ENCODE data around the gene ZBP1. TPM values are rescaled to one million over a fixed set of nuclear protein-coding genes. Genes with fewer than 3 reads are reported as not detected.

The ZBP1 gene
- total RNA-seq, 5 donors from 2014 or later (not counting 1 experiment from before 2014, with no cell fraction given), result 8.6 to 41.1 (median 20.6) TPM

GRCh38 chr20:57576617-57577550 is 43.3 kb downstream of the ZBP1 start:
- no peak overlapping the region for H3K4me3 ChIP-seq (ENCODE audit: control insufficient read depth in 1 of 2, extremely low read depth in 1 of 2, low read length in 1 of 2)
- ChIA-PET POLR2A (no interaction called here), CTCF (no interaction called here)
- WGBS (ENCODE audit: insufficient coverage), result 72% methylated on average over 3 of the region's 6 CpGs
- ATAC-seq (replicated peaks in 1 of 4) (no peak), DNase-seq (no peak)
- no peaks in the 10 kb centered on the region for H3K4me1 ChIP-seq (ENCODE audit: control insufficient read depth in 1 of 2, extremely low read depth in 1 of 2, insufficient read depth in 2 of 2, low read length in 2 of 2)
- Mint-ChIP-seq H3K4me3 (no peak overlapping the region), H3K4me1 (no peaks in the 10 kb centered on the region), H3K27ac (no peak overlapping the region), H3K36me3 (no peaks in the 10 kb centered on the region), H3K9me3 (no peaks in the 10 kb centered on the region), H3K27me3 (peaks cover 39 to 49% of the 10 kb centered on the region in 2 donors)
- no peaks in the 10 kb centered on the region for H3K36me3 ChIP-seq (ENCODE audit: control insufficient read depth in 2 of 2, extremely low read depth in 1 of 2, insufficient read depth in 1 of 2, low read length in 1 of 2)
- H3K27me3 ChIP-seq (replicated peaks in 1 of 2; ENCODE audit: control insufficient read depth in 2 of 2, extremely low read depth in 1 of 2, insufficient read depth in 2 of 2, low read length in 1 of 2), result peaks cover 2 to 64% of the 10 kb centered on the region in 2 experiments
- no peak overlapping the region for H3K27ac ChIP-seq (ENCODE audit: low read length)
- H3K9me3 ChIP-seq, result no peaks in the 10 kb centered on the region

- no peak for ATAC-seq (replicated peaks in 1 of 4)
- DNase-seq, result no peak
- peaks cover 35 to 43% of the 10 kb centered on the region in 2 donors for H3K27me3 Mint-ChIP-seq
- H3K9me3 ChIP-seq, result no peaks in the 10 kb centered on the region
- WGBS (ENCODE audit: insufficient coverage), result no CpG with 5 or more reads among the region's 2 CpGs
- no peak overlapping the region for H3K27ac Mint-ChIP-seq
- no peak overlapping the region for H3K4me3 ChIP-seq (ENCODE audit: control insufficient read depth in 1 of 2, extremely low read depth in 1 of 2, low read length in 1 of 2)
- no peaks in the 10 kb centered on the region for H3K4me1 Mint-ChIP-seq
- H3K27ac ChIP-seq (ENCODE audit: low read length), result no peak overlapping the region
- no peaks in the 10 kb centered on the region for H3K4me1 ChIP-seq (ENCODE audit: control insufficient read depth in 1 of 2, extremely low read depth in 1 of 2, insufficient read depth in 2 of 2, low read length in 2 of 2)
- ChIA-PET POLR2A (no interaction called here), CTCF (no interaction called here)
- H3K9me3 Mint-ChIP-seq, result no peaks in the 10 kb centered on the region
- H3K27me3 ChIP-seq (replicated peaks in 1 of 2; ENCODE audit: control insufficient read depth in 2 of 2, extremely low read depth in 1 of 2, insufficient read depth in 2 of 2, low read length in 1 of 2), result peaks cover 2 to 56% of the 10 kb centered on the region in 2 experiments
- no peak overlapping the region for H3K4me3 Mint-ChIP-seq
- no peaks in the 10 kb centered on the region for H3K36me3 ChIP-seq (ENCODE audit: control insufficient read depth in 2 of 2, extremely low read depth in 1 of 2, insufficient read depth in 1 of 2, low read length in 1 of 2)
- H3K36me3 Mint-ChIP-seq, result no peaks in the 10 kb centered on the region
These were observed 44.2 kb downstream of the ZBP1 start for GRCh38 chr20:57576002-57576401.

GRCh38 chr20:57574954-57575353 is 45.3 kb downstream of the ZBP1 start:
- CTCF ChIA-PET, result no interaction called here
- H3K27me3 Mint-ChIP-seq, result peaks cover 32 to 36% of the 10 kb centered on the region in 2 donors
- no peaks in the 10 kb centered on the region for H3K36me3 ChIP-seq (ENCODE audit: control insufficient read depth in 2 of 2, extremely low read depth in 1 of 2, insufficient read depth in 1 of 2, low read length in 1 of 2)
- no peaks in the 10 kb centered on the region for H3K4me1 ChIP-seq (ENCODE audit: control insufficient read depth in 1 of 2, extremely low read depth in 1 of 2, insufficient read depth in 2 of 2, low read length in 2 of 2)
- peaks cover 2 to 53% of the 10 kb centered on the region in 2 experiments for H3K27me3 ChIP-seq (replicated peaks in 1 of 2; ENCODE audit: control insufficient read depth in 2 of 2, extremely low read depth in 1 of 2, insufficient read depth in 2 of 2, low read length in 1 of 2)
- H3K4me3 ChIP-seq (ENCODE audit: control insufficient read depth in 1 of 2, extremely low read depth in 1 of 2, low read length in 1 of 2), result no peak overlapping the region
- H3K9me3 ChIP-seq, result no peaks in the 10 kb centered on the region
- H3K27ac ChIP-seq (ENCODE audit: low read length), result no peak overlapping the region
- no peaks in the 10 kb centered on the region for H3K4me1 Mint-ChIP-seq
- H3K9me3 Mint-ChIP-seq, result no peaks in the 10 kb centered on the region
- H3K4me3 Mint-ChIP-seq, result no peak overlapping the region
- POLR2A ChIA-PET, result no interaction called here
- no peaks in the 10 kb centered on the region for H3K36me3 Mint-ChIP-seq
- ATAC-seq (replicated peaks in 1 of 4) (no peak), DNase-seq (no peak)
- no peak overlapping the region for H3K27ac Mint-ChIP-seq

- Mint-ChIP-seq H3K36me3 (no peaks in the 10 kb centered on the region), H3K4me3 (no peak overlapping the region), H3K9me3 (no peaks in the 10 kb centered on the region), H3K27ac (no peak overlapping the region), H3K4me1 (no peaks in the 10 kb centered on the region), H3K27me3 (peaks cover 31 to 34% of the 10 kb centered on the region in 2 donors)
- DNase-seq, result no peak
- H3K4me1 ChIP-seq (ENCODE audit: control insufficient read depth in 1 of 2, extremely low read depth in 1 of 2, insufficient read depth in 2 of 2, low read length in 2 of 2), result no peaks in the 10 kb centered on the region
- H3K27me3 ChIP-seq (replicated peaks in 1 of 2; ENCODE audit: control insufficient read depth in 2 of 2, extremely low read depth in 1 of 2, insufficient read depth in 2 of 2, low read length in 1 of 2), result peaks cover 2 to 45% of the 10 kb centered on the region in 2 experiments
- no peak overlapping the region for H3K27ac ChIP-seq (ENCODE audit: low read length)
- no peaks in the 10 kb centered on the region for H3K36me3 ChIP-seq (ENCODE audit: control insufficient read depth in 2 of 2, extremely low read depth in 1 of 2, insufficient read depth in 1 of 2, low read length in 1 of 2)
- ATAC-seq (replicated peaks in 1 of 4), result no peak
- no peaks in the 10 kb centered on the region for H3K9me3 ChIP-seq
- no peak overlapping the region for H3K4me3 ChIP-seq (ENCODE audit: control insufficient read depth in 1 of 2, extremely low read depth in 1 of 2, low read length in 1 of 2)
- ChIA-PET CTCF (interaction anchor here in 1 of 2 donors (0.6 kb wide), 1 partner anchor 1812 kb away, joined by 3 read pairs; no protein-coding TSS in a partner anchor), POLR2A (no interaction called here)
- 37% methylated on average over 4 of the region's 5 CpGs for WGBS (ENCODE audit: insufficient coverage)
These were observed 46.3 kb downstream of the ZBP1 start for GRCh38 chr20:57573894-57574293.

- no peaks in the 10 kb centered on the region for H3K4me1 Mint-ChIP-seq
- Histone ChIP-seq H3K4me3 (ENCODE audit: control insufficient read depth in 1 of 2, extremely low read depth in 1 of 2, low read length in 1 of 2) (no peak overlapping the region), H3K27me3 (replicated peaks in 1 of 2; ENCODE audit: control insufficient read depth in 2 of 2, extremely low read depth in 1 of 2, insufficient read depth in 2 of 2, low read length in 1 of 2) (peaks cover 2 to 45% of the 10 kb centered on the region in 2 experiments), H3K9me3 (no peaks in the 10 kb centered on the region), H3K4me1 (ENCODE audit: control insufficient read depth in 1 of 2, extremely low read depth in 1 of 2, insufficient read depth in 2 of 2, low read length in 2 of 2) (no peaks in the 10 kb centered on the region), H3K36me3 (ENCODE audit: control insufficient read depth in 2 of 2, extremely low read depth in 1 of 2, insufficient read depth in 1 of 2, low read length in 1 of 2) (no peaks in the 10 kb centered on the region), H3K27ac (ENCODE audit: low read length) (no peak overlapping the region)
- POLR2A ChIA-PET, result no interaction called here
- H3K27ac Mint-ChIP-seq, result no peak overlapping the region
- DNase-seq (no peak), ATAC-seq (replicated peaks in 1 of 4) (no peak)
- no peaks in the 10 kb centered on the region for H3K9me3 Mint-ChIP-seq
- H3K4me3 Mint-ChIP-seq, result no peak overlapping the region
- 77% methylated on average over 8 of the region's 12 CpGs for whole genome bisulfite sequencing (ENCODE audit: insufficient coverage)
- H3K36me3 Mint-ChIP-seq, result no peaks in the 10 kb centered on the region
- peaks cover 27 to 31% of the 10 kb centered on the region in 2 donors for H3K27me3 Mint-ChIP-seq
- CTCF ChIA-PET, result no interaction called here
These were observed 47.0 kb downstream of the ZBP1 start for GRCh38 chr20:57573242-57573641.

- H3K9me3 Mint-ChIP-seq, result no peaks in the 10 kb centered on the region
- ChIA-PET CTCF (no interaction called here), POLR2A (no interaction called here)
- WGBS (ENCODE audit: insufficient coverage), result no CpG with 5 or more reads among the region's 3 CpGs
- Histone ChIP-seq H3K27me3 (replicated peaks in 1 of 2; ENCODE audit: control insufficient read depth in 2 of 2, extremely low read depth in 1 of 2, insufficient read depth in 2 of 2, low read length in 1 of 2) (peaks cover 2 to 42% of the 10 kb centered on the region in 2 experiments), H3K9me3 (no peaks in the 10 kb centered on the region), H3K4me3 (ENCODE audit: control insufficient read depth in 1 of 2, extremely low read depth in 1 of 2, low read length in 1 of 2) (no peak overlapping the region), H3K4me1 (ENCODE audit: control insufficient read depth in 1 of 2, extremely low read depth in 1 of 2, insufficient read depth in 2 of 2, low read length in 2 of 2) (no peaks in the 10 kb centered on the region), H3K27ac (ENCODE audit: low read length) (no peak overlapping the region), H3K36me3 (ENCODE audit: control insufficient read depth in 2 of 2, extremely low read depth in 1 of 2, insufficient read depth in 1 of 2, low read length in 1 of 2) (no peaks in the 10 kb centered on the region)
- no peak overlapping the region for H3K27ac Mint-ChIP-seq
- H3K27me3 Mint-ChIP-seq, result peaks cover 28 to 37% of the 10 kb centered on the region in 2 donors
- ATAC-seq (replicated peaks in 1 of 4) (no peak), DNase-seq (no peak)
- no peaks in the 10 kb centered on the region for H3K36me3 Mint-ChIP-seq
- no peaks in the 10 kb centered on the region for H3K4me1 Mint-ChIP-seq
- H3K4me3 Mint-ChIP-seq, result no peak overlapping the region
These were observed 48.3 kb downstream of the ZBP1 start for GRCh38 chr20:57571782-57572416.

Measured in T-cell (primary cell).